GM19372 (cell line): ENCODE data around the gene ULK3.

Experiments
- ATAC-seq: cut with Tn5 transposase; IDR thresholded peaks from one replicate; pipeline ENCODE4 v1.9.1; 2021; ENCODE audit warnings: mild to moderate bottlenecking, low read depth, moderate library complexity; ENCODE audit not compliant: unreplicated experiment

ULK3 gene

DNA sequence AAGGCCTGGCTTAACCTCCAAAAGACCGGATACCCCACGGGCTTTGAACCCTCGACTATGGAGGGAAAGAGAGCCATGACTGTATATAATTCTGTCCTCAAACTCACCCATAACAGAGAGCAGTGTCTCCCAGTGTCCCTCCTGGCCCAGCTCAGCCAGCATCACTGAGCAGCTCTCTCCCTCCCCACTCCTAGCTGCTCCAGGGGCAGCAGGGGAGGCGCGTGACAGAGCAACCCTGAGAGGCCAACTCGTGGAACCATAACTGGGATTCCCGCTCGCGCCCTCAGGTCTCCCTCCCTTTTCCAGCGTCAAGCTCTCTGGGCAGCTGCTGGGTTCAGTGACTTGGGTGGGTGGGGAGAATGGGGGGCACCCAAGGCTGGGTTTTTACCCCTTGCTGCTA is 17.1 kb downstream of the ULK3 start:
- ATAC-seq = no peak

DNA sequence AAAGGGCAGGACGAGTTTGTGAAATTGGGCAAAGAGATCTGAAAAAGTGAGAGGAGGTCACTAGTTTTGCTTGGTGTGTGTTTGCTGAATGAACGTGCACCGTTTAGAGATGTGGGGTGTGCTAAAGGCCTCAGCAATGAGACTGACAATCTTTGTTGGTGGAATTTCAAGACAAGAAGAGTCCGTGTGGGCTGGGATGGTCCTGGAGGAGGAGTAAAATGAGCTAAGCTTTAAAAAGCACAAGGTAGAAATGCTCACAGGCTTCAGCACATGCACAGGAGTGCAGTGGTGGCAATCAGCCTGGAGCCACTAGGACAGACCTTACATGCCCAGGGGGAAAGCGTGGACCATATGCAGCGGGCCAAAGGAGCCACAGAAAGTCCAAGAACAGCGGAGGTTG is 18.0 kb downstream of the ULK3 start:
- no peak for ATAC-seq

DNA sequence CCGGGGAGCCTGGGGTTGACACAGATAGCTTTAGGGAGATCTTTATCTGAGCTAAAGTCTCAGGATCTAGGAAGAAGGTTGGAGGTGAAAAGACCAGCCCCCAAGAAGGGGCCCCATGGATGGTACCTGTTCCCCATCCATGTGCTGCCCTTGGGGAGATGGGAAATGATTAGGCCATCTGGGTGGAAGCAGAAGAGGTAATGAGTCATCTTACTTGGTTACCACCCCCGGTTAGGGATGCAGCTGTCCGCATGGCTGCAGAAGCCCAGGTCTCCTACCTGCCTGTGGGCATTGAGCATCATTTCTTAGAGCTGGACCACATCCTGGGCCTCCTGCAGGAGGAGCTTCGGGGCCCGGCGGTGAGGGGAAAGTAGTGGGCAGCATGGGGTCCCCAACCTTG is 19.6 kb downstream of the ULK3 start:
- no peak for ATAC-seq

DNA sequence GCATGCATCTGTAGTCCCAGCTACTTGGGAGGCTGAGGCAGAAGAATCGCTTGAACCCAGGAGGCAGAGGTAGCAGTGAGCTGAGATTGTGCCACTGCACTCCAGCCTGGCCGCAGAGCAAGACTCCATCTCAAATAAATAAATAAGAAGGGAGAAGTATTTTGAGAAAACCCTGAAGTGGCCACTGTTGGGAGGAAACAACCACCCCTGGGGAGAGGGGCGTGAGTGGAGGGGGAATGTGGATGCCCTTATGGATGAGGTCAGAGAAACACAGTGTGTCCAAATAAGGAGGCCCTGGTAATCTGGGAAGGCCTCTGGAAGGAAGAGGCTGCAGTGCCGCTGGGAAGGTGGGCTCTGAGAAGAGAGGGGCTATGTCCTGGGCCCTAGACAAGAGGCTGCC is 20.7 kb downstream of the ULK3 start:
- no peak for ATAC-seq

DNA sequence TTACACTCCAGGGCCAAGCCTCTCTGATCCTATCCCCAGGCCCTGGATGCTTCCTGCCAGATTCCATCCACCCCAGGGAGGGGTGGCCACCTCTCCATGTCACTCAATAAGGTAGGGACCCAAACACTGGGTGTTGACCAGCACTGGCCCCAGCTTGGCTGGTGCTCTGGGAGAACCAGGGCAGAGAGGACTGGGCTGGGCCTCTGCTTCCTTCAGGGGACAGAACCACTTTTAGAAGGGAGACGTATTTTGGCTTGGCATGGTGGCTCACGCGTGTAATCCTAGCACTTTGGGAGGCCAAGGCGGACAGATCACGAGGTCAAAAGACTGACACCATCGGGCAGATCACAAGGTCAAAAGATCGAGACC is 21.2 kb downstream of the ULK3 start:
- ATAC-seq = no peak

DNA sequence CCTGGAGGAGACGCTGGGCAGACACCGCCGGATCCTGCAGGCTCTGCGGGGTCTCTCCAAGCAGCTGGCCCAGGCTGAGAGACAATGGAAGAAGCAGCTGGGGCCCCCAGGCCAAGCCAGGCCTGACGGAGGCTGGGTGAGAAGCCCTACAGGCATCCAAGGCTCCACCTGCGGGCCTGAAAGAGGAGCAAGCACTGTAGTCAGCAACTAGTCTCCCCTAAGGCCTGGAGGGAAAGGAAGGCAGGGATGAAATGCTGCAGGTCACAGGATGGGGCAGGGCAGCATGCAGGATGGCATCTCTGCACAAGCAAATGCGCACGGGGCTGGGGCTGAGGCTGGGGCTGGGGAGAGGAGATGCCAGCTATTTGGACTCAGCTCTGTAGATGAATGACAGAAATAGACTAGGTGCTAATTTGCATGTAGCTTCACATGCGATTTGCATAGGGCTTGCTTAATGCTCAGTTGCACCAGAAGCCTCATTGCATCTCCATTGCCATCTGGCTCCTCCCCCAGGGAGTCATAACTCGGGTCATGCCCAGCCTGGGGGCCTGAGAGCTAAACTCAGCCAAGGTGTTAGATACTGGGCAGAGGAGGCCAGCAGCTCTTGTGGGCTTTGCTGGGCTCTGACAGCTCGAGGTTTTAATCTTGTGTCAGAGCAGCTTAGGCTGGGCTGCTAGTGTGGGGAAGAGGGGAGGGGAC is 21.7 kb downstream of the ULK3 start:
- ATAC-seq = no peak

DNA sequence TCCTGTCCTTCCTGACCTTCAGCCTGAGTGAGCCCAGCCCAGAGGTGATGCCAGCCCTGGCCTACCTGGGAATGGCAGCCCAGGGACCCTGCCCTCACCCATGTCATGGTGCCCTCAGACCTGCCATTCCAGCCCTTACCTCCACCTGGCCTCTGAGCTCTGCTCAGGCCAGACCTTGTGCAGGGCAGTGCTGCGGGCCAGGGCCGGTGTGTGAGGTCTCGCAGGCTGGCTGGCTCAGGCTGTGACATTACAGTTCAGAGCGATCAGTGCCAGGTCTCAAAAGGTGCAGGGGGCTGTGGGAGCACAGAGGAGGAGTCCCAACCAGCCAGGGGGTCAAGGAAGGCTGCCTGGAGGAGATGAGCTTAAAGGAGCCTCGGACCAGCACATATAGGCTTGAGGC is 22.9 kb downstream of the ULK3 start:
- no peak for ATAC-seq

DNA sequence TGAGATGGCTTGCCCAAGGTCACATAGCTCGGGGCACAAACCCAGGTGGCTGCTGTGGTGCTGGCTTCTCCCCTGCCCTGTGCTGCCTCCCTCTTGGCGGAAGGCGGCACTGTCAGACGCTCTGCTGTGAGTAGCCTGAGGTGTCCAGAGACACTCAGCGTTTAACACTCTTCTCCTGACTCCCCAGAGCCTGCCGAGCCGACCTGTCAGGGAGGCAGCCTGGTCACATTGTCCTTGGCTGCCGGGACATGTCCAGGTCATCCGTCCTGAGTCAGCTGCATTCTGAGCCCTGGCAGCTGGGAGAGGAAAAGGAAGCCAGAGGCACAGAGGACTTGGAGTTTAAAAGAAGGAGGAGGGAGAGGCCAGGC is 25.6 kb downstream of the ULK3 start:
- ATAC-seq = no peak

DNA sequence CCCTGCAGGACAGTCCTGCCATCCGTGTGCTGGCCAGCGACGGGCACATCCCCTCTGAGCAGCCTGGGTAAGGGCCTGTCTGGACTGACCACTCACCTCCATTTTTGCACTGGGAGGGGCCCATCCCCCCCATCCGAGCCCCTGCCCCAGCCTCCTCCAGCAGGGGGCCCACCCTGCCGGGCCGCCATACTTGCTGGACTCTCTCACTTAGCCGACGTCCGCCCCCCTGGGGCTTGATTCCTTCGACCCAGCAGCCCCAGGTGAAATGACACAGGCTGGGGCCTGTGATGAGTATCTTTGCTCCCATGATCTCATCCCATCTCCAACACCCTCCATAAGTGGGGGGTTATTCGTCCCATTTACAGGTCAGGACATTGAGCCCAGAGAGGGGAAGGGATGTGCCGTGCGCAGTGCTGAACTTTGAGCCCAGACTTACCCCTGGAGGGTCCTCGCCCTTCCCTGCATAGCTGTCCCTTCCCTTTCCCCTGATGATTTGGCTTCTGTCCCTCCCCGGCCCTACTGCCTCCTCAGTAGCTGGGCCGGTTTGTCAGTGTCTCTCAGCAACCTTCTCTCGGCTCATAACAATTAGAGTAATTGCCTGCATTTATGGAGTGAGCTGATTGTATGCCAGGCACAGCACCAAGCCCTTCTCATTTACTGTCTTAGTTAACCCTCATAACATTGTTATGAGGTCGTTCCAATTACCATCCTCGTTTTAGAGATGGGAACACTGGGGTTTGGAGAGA is 26.2 kb downstream of the ULK3 start:
- no peak for ATAC-seq

DNA sequence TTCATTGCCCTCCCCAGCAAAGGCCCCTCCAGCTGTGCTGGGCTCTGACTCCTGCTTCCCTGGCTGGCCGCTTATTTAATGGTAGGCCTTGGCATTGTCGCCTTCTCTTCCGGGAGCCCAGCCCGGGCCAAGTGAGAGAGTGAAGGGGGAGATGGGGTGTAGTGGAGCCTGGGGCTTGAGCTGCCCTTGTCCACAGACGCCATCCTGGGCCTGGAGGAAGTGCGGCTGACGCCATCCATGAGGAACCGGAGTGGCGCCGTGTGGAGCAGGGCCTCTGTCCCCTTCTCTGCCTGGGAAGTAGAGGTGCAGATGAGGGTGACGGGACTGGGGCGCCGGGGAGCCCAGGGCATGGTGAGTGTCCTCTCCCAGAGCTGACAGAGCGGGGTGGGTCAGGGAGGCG is 27.0 kb downstream of the ULK3 start:
- ATAC-seq = no peak

DNA sequence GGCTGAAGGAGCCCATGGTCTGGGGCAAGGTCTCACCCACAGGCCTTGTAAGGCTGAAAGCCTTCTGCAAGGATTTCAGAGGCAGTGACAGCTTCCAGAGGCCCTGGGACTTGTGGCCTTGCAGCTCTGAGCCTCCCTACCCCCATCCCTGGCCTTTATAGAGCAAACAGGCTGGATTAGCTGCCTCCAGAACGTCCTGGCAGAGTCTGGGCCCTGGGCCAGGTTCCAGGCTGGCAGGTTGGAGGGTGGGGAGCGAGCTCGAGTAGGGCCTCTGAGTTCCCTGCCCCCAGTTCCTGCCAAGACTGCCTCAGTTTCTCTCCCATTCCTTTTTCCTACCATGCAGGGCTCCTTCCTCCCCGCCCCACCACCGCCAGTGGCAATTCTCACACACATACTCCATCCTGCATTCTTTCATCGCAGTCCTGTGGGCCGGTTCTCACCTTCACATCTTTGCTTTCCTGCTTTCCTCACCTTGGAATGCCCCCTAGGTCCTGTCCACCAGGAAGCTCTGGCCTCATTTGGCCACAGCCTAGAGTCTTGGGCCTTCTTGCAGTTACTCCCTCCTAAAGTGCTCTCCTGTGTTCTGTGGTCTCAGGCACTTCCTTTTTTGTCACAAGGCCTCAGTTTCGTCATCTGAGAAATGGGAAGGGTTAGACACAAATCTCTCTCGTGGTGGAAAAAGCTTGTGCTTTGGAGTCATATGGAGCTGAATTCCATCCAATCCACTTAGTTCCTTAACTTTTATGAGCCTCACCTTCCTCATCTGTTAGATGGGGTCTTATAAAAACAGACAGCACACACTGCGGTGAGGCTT is 27.6 kb downstream of the ULK3 start:
- no peak for ATAC-seq

DNA sequence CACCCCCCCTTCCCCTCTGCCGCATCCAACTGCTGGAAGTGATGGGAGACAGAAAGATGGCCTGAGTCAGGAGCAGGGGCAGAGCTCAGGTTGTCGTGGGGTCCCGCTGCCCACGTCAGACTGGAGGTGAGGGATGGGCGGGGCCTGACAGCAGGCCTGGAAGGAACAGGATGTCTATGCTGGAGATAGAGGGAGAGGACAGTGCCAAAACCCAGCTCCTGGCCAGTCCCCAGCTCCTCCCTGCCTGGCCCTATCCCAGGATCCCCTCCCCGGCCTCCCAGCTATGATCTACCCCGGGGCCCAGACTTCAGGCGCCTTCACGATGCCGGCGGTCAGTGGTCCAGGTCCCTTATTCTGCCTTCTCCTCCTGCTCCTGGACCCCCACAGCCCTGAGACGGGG is 30.4 kb downstream of the ULK3 start, which contains the start of gene LMAN1L:
LMAN1L (plus strand) TSS at position 303 of the 400 bp plus-strand sequence; CDS start at position 323, 20 bp downstream.
- ATAC-seq = no peak

DNA sequence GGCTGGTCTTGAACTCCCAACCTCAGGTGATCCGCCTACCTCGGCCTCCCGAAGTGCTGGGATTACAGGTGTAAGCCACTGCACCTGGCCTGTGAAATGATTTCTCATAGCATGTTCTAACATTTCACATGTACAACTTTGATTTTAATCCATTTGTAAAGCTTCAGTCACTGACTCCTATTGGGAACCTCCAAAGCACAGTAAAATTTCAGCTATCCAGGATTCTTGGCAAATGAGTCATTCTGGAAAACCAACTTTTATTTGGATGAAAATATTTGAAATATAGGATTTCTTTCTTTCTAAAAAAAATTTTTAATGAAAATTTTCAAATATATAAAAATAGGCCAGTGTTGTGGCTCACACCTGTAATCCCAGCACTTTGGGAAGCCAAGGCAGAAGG is 33.0 kb downstream of the ULK3 start:
- ATAC-seq = no peak

DNA sequence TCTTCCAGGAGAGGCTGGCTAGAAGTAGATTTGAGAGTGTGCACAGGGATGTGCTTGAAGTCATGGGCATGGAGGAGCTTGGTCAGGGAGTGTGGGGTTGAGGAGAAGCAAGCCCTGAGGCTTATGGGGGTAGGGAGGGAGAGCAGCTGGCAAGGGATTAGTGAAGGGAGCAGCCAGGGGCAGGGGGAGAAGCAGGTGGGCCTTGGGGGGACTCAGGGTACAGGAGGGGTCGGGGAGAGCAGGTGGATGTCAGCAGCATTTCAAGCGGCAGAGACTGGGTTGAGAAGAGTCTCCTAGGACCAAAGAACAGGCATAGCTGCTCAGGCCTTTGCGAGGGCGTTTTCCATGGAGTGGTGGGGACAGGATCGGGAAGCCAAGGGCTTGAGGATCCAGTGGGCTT is 33.7 kb downstream of the ULK3 start:
- ATAC-seq = no peak

DNA sequence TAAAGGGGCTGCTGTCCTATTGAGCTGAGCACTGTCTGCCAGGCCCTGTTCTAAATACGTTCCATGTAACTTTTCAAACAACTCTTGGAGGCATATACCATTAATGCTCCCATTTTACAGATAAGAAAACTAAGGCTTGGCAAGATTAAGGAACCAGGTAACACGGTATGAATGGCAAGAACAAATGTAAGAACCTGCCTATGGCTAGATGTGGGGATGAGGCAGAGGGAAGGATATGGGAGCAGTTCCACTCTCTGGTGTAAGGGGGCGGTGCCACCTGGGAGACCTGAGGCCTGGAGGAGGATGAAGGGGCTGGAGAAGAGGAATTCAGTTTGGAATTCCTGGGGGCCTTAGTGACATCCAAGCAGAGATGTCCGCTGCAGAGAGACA is 34.1 kb downstream of the ULK3 start:
- ATAC-seq = no peak

DNA sequence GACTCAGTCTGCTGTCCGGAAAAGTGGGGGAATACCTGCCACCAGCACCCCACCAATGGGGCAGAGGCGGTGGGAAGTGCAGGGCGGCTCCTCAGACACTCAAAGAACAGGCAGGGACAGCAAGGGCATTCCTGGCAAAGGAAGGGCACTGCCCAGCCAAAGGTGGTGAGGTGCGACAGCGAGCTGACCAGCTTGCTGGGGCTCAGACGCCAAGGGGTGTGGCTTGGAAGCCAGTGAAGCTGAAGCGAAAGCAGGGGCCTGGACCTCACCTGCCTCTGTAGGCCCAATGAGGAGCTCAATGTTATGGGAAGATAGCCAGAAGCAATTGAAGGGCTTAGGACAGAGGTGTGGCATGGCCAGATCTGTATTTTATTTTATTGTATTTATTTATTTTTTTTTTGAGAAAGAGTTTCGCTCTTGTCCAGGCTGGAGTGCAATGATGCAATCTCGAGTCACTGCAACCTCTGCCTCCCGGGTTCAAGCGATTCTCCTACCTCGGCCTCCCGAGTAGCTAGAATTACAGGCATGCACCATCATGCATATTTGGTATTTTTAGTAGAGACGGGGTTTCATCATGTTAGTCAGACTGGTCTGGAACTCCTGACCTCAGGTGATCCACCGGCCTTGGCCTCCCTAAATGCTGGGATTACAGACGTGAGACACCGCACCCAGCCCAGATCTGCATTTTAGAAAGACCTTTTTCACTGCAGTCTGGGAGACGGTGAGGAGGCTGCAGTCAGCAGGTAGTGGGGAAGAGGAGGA is 34.7 kb downstream of the ULK3 start:
- ATAC-seq = no peak

DNA sequence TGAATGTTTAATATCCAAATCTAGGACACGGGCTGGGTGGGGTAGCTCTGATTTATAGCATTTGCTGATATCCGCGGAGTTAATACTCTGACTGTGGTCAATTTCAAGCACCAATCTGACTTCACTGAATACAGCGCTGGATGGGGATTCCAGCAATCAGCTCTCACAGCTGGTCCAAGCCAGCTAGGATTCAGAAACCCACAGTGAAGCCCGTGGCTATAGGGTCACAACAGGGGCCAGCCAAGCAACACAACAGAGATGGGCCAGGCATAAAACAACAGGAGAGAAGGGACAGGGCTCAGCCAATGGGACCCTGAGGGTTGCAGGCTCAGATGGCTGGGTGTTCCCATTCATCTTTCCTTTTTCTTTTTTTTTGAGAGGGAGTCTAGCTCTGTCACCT is 35.7 kb downstream of the ULK3 start:
- ATAC-seq = no peak

DNA sequence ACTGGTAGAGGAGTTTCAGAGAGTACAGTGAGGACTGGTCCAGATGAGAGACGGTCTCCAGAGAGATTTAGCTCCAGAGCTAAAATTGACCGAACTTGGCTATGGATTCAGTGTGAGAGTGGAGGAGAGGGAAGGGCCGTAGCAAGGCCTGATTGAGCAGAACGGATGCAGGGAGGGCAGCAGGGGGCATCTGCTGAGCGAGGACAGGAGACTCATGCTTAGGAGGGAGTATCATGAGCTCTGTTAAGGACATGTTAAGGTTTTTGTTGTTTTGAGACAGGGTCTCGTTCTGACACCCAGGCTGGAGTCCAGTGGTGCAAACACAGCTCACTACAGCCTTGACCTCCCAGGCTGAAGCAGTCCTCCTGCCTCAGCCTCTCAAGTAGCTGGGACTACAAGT is 38.0 kb downstream of the ULK3 start:
- no peak for ATAC-seq

DNA sequence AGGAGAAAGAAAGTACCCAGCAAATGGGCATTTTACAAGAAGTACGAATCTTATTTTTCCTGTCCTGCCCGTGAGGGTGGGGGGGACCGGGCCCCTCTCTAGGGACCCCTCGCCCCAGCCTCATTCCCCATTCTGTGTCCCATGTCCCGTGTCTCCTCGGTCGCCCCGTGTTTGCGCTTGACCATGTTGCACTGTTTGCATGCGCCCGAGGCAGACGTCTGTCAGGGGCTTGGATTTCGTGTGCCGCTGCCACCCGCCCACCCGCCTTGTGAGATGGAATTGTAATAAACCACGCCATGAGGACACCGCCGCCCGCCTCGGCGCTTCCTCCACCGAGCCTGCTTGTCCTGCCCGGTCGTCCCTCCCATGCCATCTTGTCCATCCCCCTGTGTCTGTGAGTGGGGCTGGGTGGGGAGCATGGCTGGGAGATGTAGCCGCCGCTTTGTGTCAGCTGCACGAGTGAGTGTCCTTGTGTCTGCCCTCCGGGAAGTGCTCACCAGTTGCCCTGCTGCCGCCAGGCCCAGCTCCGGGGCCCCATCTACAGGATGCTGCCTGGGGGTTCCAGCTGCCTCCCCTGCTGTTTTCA is 40.0 kb downstream of the ULK3 start:
- ATAC-seq = no peak

DNA sequence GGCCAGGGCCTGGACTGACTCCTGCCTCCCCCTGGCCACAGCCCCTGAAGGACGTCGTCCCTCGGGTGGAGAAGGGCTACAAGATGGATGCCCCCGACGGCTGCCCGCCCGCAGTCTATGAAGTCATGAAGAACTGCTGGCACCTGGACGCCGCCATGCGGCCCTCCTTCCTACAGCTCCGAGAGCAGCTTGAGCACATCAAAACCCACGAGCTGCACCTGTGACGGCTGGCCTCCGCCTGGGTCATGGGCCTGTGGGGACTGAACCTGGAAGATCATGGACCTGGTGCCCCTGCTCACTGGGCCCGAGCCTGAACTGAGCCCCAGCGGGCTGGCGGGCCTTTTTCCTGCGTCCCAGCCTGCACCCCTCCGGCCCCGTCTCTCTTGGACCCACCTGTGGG is 40.7 kb downstream of the ULK3 start:
- no peak for ATAC-seq
